HG03558 (cell line): ENCODE results near the gene STK33.

Experiments
- ATAC-seq: cut with Tn5 transposase; IDR thresholded peaks from one replicate; pipeline ENCODE4 v1.9.1; 2021; ENCODE audit warnings: moderate number of reproducible peaks; ENCODE audit not compliant: unreplicated experiment; ENCODE audit errors: extremely low read depth

Gene STK33

GRCh38 chr11:8459711-8460399 lies 134.2 kb downstream of the STK33 start:
- ATAC-seq: no peak

- no peak for ATAC-seq
These were observed 151.7 kb downstream of the STK33 start for GRCh38 chr11:8442301-8442700.

DNA sequence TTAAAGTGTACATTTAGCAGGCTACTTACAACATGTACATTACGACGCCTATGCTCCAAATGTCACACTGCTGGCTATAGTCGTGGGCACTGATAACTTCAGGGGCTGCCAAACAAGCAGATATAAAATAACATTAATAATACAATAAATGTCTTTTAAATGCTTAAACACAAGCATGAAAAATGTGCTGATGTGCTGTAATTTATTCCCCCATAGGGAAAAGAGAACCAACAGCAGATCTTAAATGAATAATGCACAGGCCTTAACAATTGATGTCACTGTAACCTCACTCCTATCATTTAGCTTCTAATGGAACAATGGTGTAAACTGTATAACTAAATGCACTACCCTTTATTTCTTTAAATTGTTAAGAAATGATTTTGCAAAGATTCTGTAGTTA lies 153.4 kb downstream of the STK33 start:
- ATAC-seq: no peak

GRCh38 chr11:8429483-8429882 lies 164.5 kb downstream of the STK33 start:
- no peak for ATAC-seq

DNA sequence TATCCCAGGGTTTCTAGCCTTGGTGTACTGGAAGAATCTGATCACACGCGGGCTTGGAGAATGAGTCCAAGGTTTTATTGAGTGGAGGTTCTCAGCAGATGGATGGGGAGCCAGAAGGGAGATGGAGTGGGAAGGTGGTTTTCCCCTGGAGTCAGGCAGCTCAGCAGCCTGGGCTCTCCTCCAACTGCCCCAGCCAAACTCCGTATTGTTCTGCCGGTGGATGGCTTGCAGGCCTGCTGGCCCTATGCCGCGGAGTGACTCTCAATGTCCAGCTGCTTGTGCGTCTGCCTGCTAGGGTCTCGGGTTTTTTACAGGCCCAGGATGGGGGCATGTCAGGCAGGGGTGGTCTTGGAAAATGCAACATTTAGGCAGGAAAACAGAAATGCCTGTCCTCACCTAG lies 168.0 kb downstream of the STK33 start:
- no peak for ATAC-seq

DNA sequence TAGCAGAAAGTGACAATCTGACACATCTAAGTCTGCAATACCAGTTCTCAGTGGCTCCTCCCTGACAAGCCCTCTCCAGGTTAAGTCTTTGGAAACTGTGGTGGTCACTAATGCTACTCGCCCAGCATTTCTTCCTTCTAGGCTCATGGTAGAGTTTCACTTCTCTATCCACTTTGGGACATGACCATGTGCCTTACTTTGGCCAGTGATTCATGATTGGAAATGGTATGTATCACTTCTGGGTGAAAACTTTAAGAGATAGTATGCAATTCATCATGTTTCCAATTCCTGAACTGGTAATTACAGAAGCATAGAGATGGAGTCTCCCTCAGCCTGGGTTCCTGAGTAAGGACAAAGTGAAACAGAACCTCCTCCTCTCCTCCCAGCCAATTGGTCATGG lies 178.8 kb downstream of the STK33 start:
- ATAC-seq: no peak

DNA sequence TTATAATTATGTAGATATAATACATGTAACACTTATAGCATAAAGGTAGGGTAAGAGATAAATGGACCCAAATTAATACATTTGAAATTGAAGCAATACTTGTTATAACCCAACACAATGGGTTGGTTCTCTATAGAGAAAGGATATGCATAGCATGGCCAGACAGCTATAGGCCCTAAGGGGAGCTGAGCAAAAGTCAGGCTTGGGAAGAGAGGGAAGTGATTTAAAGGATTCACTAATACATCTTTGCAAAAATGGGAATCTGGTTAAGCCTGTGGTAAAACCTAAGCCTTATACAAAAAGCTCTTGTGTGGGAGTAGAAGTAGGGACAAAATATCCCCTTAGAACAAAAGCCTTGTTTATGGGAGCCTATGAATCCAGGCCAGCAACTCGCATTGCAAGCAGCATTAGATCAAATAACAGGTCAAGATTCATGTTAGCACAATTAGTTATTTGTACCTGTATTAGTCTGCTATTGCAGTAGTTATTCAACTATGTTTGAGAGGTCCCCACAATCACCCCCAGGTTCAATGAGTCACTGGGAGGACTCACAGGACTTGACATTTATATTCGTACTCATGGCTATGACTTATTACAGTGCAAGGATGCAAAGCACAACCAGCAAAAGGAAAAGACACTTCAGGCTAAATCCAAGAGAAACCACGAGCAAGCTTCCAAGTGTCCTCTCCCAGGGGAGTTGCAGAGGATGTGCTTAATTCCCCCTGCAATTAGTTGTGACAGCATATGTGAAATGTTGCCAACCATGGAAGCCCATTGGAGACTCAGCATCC lies 185.7 kb downstream of the STK33 start:
- no peak for ATAC-seq

GRCh38 chr11:8403310-8403709 lies 190.7 kb downstream of the STK33 start:
- no peak for ATAC-seq

DNA sequence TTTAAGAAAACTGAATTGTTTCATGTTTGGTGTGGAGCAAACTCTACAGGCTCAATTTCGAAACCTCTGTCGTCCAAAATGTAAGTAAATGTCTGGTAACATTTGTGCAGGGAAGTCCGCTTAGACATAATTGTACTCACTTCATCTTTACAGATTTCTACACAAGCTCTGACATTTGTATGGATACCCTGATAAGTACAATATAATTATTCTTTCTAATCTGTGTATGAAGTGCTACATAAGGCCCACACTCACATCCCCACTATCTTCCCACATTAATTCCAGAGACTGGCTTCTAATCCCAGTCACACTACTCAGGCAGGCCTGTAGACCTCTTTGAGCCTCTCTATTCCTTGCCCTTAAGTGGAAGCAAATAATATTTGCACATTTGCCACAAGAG lies 201.1 kb downstream of the STK33 start:
- ATAC-seq: no peak

GRCh38 chr11:8392166-8392565 lies 201.9 kb downstream of the STK33 start:
- no peak for ATAC-seq

DNA sequence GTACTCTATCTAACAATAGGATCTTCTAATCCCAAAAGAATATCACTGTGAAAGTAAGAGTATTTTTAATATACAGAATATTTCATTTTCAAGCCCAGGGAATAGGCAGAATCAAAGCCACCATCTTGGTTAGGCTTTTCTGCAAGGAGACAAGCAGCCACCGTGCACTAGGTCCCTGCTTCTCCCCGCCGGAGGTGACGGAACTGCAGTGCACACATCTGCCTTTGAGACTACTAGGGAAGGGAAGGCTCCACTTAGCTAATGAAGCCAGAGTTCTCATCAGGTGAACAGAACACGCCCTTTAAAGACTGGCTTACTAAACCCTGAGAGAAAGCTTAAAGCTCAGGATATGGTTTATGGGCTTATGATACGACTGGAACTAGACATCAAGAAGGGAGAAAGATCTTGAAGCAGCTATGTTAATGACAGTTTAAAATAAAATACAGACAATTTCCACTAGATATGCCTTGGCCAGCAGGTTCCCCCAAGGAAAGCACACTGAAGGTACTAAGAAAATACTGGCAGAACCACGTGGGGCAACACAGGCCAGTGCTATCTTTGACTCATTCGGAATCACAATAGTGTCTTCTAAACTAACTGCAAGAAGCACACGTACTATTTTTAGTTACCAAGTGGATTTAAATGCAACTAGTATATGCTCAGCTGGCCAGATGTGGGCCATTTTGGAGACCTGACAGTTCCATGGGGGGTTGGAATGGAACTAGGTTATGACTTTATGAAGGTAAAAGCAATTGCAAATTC lies 203.0 kb downstream of the STK33 start:
- no peak for ATAC-seq

DNA sequence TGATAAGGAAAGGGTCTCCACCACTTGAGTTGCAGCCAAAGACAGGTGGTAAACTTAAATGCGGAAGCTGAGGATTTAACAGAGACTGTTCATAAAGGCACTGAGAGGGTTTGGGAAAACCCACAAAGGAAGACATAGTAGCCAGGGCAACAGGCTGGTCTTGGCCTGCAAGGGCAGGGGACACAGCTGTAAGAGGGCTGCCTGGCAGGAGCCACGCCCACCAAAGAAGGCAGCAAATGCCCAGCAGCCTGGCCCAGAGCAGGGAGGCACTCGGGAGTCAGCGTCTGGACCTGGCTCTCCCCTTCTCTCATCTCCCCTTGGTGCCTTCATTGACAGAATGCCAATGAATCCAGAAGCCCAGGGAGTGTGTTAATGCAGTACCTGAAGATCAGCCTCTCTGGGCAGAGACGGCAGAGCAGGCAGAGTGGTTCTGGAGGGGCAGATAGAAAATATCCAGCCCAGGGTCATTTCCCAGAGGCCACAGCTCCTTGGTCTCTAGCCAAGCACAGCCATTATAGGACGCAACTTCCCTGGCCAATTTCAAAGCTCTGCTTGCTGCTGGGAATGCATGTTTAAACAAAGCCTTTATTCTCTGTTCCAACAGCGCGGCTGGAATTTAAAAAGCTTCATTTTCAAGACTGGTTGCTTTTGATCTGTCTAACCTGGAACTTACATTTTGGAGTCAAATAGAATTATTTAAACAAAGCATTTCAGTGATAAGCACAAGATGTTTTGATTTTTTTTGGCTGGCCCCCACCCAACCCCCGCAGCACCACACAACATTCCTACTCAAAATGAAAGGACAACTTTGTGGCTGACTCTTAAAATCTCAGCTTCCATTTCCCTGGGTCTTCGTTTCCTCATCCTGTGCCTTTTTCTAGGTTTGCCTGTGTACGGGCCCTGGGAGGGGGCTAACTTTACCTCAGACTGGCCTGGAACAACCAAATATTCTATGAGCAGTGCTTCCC lies 204.7 kb downstream of the STK33 start:
- ATAC-seq: no peak

DNA sequence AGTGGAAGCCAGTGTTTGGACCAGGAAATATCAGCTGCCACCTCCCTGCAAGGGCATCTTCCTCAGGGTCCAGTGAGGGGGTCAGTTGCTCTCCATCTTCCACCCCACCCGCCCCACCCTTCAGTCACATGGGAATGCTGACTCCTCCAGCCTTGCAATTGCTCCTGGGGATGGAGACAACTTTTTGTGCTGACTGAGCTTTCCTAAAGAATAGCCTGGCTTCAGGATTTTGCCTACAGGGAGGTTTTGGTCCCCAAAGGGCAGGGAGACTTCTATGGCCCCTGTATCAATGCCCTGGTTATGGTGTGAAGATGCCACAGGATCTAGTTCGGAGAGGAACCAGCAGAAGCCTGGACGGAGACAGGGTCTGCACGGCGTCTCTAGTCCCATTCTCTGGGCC lies 206.3 kb downstream of the STK33 start:
- no peak for ATAC-seq

GRCh38 chr11:8387141-8387540 lies 206.9 kb downstream of the STK33 start:
- no peak for ATAC-seq

GRCh38 chr11:8386134-8386864 lies 207.7 kb downstream of the STK33 start:
- no peak for ATAC-seq

DNA sequence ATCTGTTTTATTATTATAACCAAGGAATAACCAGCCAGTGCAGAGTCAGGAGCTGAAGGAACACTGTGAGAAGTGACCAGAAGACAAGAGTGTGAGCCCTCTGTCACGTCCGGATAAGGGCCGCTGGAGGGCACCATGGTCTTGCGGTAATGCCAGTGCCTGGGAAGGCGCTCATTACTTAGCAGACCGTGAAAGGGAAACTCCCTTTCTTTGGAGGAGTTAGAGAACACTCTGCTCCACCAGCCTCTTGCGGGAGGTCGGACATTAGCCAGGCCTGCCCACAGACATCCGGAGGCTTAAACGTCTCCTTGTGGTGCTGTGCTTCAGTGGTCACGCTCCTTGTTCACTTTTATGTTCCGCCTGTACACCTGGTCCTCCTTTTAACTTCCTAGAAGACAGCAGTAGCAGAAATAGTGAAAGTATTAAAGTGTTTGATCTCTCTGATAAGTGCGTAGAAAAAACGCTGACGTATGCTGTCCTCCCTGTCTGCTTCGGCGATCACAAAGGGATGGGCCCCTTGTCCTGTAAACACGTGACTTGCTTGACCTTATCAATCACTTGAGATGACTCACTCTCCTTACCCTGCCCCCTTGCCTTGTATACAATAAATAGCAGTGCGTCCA lies 209.7 kb downstream of the STK33 start:
- ATAC-seq: no peak

DNA sequence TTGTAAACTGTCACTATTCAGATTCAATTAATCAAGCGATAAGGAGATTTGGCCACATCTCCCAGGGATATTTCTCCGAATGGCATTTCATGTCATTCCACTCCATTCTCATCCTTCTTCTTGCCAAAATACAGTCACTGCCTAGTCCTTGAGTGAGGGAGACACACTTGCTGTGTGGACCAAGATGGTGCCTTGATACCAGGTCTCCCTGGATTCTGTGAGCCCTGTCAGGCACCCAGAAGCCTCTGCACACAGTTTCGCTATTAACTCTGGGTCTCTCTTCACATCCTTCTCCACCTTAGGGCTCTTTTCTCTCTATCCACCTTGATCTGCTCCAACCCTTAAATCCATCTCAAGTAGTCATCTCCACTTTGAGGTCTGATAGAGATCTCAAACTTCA lies 210.4 kb downstream of the STK33 start:
- no peak for ATAC-seq

GRCh38 chr11:8383227-8383626 lies 210.8 kb downstream of the STK33 start:
- ATAC-seq: no peak

DNA sequence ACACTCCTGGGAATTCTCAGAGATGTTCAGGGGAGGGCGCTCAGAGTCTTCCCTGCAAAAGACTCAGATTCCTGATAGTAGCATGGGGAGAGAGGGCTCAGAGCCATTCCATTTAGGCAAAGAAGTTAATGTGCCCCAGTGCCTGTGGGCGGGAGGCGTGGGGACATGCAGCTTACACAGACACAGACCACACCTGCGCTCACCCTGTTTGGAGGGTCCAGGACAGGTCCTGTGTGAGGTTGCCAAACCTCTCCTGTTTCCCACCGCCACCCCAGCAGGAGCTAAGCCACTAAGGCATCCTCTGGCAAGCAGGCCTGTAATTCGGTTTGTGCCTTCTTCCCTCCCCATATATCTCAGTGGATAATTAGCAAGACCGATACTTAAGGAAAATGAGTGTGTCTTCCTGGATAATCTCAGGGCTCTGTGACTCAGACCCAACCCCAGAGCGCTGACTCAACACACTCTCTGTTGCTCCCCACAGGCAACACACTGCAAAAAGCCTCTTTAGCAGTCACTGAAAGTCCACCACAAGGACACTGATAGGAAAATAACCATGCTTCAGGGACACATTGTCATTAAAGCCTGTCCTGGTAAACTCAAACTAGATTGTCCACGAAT lies 211.5 kb downstream of the STK33 start:
- ATAC-seq: no peak
